HG02973 (cell line): ENCODE measurements around the gene MARCHF11.

Experiments used
- ATAC-seq: cut with Tn5 transposase; IDR thresholded peaks from one replicate; pipeline ENCODE4 v1.9.1; 2021; ENCODE audit warnings: moderate library complexity; ENCODE audit not compliant: unreplicated experiment

Gene MARCHF11

DNA sequence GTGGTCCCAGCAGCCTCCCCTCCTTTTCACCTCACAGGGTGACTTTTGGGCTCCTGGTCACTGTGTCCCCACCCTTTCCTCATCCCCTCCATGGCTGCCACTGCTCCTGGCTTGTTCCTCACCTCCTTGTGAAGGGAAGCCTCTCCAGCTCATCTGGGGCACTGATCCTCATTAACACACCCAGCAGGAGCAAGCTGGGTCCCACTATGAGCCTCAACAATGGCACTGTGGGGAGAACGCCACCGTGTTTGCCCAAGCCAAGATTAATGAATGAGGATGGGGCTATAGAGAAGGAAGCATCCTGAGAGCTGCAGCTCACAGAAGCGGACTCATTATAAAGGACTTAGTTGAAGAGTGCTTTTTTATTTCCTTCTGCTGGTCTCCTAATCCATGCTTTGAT is 118.4 kb downstream of the MARCHF11 start:
- no peak for ATAC-seq

DNA sequence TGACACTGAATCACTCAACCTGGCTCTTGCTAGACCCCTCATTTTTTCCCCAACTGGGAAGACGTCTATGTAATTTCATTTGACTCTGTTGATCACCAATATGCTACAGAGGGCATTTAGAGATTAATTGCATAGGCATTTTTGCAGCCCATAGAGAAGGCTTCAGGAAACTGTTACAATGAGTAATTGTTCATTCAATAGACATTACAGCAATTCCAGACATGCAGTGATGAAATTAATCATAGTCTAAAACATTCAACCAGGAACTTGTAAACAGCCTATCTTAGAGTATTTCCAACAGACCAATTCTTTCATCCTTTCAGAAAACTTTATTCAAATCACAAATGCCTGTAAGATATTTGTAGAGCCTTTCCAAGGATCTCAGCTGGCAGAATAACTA is 122.3 kb downstream of the MARCHF11 start:
- no peak for ATAC-seq

- no peak for ATAC-seq
Observed at GRCh38 chr5:16051246-16051755, 128.3 kb downstream of the MARCHF11 start.

- no peak for ATAC-seq
Observed at GRCh38 chr5:16050414-16050813, 129.2 kb downstream of the MARCHF11 start.

DNA sequence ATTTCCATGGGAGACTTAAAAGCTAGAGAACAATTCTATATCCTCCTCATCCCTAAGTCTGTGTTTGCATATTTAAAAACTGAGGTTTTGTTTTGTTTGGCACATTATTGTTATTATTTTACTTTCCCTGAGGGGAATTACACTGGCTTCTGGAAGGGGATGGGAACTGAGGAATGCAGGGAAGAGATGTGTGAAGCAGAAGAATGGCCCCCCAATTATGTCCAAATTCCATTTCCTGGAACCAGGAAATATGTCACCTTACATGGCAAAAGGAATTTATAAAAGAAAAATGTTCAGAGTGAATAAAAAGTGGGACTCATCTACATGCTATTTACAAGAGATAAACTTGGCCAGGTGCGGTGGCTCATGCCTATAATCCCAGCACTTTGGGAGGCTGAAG is 129.8 kb downstream of the MARCHF11 start:
- no peak for ATAC-seq

DNA sequence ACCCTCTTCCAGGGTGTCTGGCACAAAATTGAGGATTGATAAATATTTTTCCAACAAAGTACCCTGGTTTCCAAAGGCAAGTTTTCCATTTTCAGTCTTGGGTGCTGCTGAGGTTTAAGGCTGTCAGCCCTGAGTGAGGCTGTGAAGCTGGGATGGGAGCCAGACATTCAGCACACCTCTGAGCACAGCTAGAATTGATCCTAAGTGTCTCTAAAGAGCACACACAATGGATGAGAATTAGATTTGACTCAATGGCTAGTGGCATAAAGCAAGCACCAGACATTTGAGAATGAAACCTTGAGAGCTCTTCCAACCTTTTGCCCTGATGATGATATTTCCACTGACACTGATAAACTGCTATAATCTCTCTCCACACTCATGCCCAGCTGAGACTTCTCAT is 131.5 kb downstream of the MARCHF11 start:
- no peak for ATAC-seq

DNA sequence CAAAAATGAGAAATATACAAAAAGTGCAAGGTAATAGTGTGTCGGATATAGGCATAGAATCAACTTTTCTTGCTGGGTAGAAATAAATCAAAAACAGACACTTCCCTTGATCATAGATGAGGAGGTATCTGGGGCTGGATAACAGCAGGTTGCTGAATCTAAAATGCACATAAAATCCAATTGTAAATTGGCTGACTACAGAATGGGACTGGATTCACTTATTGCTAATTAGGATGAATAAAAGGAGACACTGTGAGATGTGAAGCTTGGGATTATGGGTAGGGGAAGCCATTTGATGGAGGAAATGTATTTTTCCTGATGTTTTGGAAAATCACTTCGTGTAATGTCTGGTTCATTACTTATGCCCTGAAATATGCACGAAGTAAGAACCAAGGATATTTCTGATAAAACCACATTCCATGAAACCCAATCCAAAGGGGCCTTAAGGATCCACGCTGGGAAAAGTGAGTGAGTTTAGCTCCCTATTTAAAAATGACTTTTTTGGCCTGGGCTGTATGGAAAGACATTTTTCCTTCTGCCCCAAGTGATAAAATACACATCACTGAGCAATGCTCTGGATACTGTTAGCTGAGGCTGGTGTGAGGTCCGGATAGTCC is 136.1 kb downstream of the MARCHF11 start:
- ATAC-seq = no peak

DNA sequence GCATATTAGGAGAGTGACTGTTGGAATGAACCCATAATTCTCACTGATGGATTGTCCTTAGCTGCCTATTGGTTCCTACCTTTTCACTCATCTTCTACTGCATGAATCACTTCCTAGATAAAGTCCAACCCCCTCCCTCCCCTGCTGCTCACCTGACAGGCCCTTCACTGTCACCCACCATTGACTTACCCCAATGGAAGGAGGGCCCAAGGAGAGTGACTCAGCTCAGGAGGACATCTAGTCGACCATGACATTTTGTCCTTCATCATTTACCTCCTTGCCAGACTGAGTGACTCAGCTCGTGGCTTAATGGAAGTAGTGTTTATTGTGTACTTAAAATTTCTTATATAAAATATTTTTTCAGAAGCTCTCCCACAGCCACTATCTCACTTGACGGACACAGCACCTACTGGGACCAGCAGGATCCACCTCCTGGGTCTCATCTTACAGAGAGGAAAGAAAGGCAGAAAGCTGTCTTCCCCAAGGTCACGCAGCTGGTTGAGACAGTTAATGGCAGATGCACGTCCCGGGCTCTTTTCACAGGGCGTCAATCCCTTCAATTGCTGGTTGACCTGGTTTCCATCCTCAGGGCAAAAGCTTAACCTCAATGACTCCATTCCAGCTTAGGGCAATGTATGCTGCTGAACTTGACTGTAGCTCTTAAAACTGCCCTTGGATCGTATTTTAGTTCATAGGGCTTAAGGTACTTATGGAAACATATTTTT is 142.3 kb downstream of the MARCHF11 start:
- no peak for ATAC-seq

- no peak for ATAC-seq
Observed at GRCh38 chr5:16034319-16035001, 145.1 kb downstream of the MARCHF11 start.

GRCh38 chr5:16033187-16033925 is 146.2 kb downstream of the MARCHF11 start:
- no peak for ATAC-seq

GRCh38 chr5:16028708-16029107 is 150.9 kb downstream of the MARCHF11 start:
- no peak for ATAC-seq

DNA sequence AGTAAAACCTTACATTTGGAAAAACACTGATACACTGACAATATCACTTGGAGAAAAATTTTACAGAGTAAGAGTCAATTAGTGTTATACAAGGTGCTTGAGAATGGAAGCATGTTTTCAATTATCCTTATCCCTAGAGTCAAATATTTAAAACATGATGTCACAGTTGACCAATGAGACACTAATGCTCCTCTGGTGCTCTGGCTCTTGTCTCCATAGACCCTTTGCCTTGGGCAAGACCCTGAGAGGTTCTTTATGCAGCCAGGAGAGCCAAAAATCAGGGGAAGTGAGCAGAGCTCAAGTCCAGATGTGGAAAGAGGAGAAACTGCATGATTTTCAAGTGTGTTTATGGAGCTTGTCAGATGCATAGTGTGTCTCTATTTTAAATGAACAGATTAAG is 153.9 kb downstream of the MARCHF11 start:
- ATAC-seq = no peak

GRCh38 chr5:16018970-16019369 is 160.6 kb downstream of the MARCHF11 start:
- no peak for ATAC-seq

DNA sequence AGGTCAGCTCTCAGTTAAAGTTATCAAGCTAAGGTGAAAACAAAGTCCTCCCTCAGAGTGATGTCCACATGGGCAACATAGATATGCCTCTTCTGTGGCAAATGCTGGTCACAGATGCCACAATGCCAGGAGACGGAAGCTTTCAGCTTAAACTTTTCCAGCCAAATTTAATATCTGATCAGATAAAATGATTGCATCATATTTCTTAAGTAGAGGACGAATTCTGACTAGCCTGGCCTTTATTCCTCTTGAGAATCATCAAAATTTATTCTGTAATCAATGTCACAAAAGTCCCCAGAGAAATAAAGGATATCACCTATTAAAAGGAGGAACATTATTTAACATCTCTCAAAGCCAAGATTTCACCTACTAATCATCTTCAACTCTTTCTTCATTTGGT is 161.9 kb downstream of the MARCHF11 start:
- ATAC-seq = no peak
